ENCODE measurements around the gene MTMR2.

MTMR2 gene

DNA sequence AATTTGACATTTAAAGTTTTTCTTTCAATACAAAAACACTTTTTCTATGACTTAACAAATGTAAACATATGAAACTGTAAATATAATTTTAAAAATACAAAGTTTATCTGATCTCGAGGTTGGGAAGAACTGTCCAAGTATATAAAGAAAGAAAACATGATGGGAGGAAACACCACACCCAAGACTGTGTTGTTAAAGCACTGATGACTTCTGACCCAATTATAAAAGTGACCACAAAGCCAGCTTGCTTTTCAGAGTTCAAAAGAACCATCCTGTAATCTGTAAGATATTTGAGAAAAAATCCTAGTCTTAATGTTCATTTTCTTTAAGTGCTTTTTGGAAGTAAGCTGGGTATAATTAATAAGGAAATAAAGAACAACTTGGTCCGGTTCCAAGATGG lies 118.0 kb downstream of the MTMR2 start:
- DNase-seq: no peak

DNA sequence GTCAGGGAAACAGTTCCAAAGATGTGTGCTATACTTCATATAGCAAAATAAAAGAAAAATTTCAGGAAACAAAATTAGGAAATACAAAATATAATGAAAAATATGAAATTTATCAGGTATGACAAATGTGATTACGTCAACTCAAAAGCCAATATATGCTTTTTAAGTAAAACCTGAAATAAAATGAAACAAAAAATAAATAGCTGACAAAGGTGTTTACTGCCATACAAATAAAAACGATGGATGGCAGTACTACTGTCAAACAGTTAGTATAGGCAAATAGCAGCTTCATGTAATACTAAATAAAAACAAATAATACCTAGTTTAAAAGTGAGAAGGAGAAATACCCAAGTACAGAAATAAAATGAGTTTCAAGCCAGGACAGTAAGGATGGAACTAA lies 119.9 kb downstream of the MTMR2 start:
- no peak for DNase-seq

DNA sequence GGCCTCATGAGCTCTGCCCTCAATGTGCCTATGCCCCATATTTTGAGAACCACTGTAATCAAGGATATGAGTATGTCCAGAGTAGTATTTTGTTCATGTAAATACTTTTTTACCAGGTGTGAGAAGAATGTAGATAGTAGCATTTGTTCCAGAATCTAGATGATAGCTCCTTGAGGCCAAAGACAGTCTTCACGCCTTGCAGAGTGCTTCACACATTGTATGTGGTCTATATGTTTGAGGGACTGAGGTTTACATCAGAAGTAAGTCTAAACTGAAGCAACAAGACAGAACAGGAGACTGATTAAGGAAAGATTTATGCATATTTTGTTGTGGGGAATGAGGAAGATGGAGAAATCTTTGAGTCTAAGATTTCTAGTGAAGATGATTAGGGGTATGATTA lies 121.1 kb downstream of the MTMR2 start:
- no peak for DNase-seq

DNA sequence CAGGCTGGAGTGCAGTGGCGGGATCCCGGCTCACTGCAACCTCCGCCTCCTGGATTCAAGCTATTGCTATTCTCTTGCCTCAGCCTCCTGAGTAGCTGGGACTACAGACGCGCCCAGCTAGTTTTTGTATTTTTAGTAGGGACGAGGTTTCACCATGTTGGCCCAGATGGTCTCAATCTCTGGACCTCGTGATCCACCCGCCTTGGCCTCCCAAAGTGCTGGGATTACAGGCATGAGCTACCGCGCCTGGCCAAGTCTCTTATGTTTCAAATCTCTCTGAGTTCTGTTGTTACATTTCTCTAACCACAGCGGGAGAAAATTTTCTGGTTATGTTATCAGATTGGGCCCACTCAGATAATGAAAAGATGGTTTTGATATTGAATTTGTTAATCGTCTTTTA lies 123.5 kb downstream of the MTMR2 start:
- no peak for DNase-seq

DNA sequence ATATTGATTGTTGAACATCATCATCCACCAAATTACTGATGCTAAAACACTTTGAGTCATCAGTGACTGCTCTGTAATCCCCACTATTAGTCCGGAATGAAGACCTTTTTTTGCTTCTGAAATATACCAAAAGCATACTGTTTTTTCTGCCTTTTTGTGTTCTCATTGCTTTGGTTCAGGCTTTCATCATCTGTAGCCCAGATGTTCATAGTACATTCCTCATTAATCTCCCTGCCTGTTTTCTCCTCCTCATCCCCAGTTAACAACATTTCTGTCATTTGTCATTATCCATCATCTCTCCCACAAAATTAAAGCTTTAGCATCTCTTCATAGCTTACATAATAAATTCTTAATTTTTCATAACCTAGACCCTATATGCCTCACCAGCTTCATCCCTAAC lies 124.4 kb downstream of the MTMR2 start:
- DNase-seq: no peak

DNA sequence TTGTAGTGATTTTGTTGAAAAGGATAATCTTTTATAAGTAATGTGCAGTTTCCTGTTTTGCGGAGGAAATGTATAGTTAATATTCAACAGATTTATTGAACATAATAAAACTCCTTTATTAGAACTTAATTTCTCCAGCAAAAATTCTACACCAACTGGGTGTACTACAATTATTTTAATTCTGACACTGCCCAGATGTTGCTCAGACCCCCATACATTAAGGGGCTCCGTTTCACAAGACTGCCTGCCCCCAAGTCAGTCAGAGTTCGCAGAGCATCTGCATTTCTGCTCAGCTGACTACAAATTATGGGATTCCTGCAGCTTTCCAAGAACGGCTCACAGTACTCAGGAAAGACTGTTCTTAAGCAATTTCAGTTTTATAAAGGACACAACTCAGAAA lies 127.4 kb downstream of the MTMR2 start:
- DNase-seq: no peak

DNA sequence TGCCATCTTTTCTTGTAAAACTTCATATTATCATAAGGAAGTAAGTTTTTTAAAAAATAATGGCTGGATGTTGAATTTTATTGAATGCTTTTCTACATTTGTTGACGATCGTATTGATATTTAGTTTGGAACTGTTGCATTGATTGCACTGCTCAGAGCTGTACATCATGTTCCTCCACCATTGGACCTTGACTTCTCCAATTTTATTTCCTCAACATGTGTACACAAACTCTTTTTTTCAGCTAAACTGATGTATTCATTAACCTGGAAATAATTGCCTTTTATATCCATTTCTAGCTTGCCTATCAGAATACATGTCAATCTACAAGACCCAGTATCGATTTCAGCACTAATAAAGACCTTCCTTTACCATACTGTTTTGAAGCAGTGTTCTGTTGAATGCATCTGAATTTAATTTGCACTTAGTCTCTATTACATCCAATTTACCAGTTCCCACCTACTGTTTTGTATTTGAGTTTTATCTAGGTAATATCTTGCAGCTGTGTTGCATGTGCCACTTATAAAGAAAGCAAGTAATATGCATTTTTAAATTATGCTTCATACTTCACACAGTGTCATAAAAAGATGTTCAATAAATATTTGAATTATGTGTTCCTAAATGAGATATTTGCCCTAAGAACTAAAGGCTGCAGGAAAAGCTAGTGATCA lies 128.1 kb downstream of the MTMR2 start:
- DNase-seq: no peak

DNA sequence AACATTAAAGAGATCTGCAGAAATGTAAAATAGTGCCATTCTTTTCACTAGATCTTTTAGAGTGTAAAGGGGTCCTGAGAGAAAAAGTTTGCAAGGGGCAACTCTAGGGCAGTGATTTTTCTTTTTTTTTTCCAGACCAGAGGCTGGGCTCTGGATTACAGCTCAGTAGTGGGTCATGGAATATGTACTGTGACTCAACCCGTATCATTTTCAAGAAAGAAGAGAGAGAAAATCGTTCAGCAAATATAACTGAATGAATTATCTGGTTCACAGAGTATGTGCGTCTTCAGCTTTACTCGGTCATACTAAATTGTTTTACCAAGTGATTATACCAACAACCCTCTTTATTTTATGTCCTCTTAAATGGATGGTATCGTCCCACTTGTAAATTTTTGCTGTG lies 129.8 kb downstream of the MTMR2 start:
- DNase-seq: no peak

DNA sequence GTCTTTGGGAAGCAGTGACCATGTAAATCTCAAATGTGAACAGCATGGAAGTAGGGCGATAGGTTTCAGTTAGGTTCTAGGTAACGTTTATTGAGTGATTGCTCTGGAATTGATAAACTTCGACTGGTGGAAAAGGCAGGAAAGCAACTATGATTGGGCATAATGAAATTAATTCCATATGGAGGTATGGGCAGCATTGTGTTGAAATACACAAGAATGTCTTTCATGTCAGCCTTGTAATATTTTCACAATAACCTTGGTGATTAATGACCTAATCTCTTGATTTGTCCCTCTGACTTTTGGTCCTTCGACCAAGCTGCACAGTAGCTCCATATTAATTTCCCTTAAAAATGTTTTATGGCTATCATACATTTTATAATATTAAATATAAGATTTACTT lies 130.8 kb downstream of the MTMR2 start:
- no peak for DNase-seq

DNA sequence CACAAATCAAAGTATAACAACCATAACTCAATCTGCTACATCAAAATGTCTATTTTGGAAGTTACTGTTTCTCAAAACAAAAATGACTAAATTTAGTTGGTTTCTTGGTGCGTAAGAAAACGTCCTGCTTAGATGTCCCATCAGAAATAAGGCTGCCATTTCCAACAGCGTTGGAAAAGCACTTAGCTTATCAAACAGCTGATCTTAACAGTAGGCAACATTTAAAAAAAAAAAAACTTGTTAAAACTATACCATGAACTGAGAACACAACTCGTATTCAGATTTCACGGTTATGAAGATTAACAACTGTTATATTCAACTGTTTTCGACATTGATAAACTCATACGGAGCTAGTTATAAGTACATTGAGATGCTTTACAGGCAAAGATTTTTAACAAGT lies 131.2 kb downstream of the MTMR2 start:
- DNase-seq: no peak

DNA sequence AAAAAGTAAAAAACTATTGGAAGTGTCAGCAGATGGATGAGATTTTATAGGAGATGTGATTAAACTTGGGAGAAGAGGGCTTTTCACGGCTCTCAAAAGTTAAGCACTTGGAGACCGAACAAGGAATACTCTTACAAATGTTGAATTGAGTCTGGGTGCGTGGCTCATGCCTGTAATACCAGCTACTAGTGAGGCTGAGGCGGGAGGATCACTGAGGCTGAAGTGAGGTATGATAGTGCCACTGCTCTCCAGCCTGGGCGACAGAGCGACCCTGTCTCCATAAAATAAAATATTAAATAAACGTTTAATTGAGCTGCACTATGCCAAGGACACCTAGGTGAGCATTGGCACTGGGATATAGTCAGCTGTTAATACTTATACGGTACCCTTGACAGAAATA lies 131.7 kb downstream of the MTMR2 start:
- DNase-seq: no peak

DNA sequence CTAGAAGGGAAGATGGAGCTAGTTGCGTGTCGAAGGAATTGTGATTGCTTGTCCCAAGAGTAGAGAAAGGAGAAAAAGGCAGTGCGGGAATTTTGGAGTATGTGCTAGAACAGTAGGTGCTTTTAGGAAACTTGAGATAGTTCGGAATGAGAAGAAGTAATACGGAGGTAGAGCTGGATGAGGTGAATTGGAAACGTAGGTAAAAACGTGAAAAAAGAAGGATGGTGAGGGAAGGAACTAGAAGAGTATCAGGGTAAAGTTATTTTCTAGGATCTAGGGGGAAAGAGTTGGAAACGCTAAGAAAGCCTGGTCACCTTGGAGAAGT lies 132.2 kb downstream of the MTMR2 start:
- no peak for DNase-seq

DNA sequence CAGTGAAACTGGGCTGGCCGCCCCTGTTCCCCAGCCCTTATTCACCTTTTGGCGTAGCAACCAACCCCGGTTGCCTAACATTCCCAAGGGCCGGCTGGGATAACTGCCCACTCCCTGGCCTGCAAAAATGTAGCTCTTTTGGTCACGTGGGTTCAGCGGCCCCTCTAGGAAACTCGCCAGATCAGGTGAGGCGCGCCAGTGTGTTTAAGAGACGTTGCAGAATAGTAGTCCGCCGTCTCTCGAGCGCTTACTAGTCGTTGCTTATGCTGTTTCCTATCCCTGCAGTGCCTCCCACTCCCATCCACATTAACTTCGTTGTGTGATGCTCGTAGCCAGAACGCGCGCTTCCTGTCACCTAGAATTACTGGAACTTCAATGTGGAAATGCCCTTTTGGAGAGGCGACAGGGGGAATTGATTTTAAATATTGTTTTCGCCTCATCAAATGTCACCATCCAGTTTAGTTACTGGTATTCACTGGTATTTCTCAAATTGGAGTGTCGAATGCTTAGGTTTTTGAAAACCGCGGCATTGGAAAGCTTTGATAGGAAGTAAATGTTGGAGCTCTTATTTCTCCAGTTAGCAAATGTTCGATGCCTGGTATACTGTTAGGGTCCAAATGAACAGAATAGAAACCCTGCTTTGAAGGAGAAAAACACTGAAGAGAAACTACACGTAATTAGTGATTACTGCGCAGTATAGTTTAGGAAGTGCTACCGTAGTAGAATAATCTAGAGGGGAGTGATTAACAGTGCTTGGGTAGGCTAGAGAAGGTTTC lies 132.8 kb downstream of the MTMR2 start:
- peak; percentile 59 for DNase-seq

DNA sequence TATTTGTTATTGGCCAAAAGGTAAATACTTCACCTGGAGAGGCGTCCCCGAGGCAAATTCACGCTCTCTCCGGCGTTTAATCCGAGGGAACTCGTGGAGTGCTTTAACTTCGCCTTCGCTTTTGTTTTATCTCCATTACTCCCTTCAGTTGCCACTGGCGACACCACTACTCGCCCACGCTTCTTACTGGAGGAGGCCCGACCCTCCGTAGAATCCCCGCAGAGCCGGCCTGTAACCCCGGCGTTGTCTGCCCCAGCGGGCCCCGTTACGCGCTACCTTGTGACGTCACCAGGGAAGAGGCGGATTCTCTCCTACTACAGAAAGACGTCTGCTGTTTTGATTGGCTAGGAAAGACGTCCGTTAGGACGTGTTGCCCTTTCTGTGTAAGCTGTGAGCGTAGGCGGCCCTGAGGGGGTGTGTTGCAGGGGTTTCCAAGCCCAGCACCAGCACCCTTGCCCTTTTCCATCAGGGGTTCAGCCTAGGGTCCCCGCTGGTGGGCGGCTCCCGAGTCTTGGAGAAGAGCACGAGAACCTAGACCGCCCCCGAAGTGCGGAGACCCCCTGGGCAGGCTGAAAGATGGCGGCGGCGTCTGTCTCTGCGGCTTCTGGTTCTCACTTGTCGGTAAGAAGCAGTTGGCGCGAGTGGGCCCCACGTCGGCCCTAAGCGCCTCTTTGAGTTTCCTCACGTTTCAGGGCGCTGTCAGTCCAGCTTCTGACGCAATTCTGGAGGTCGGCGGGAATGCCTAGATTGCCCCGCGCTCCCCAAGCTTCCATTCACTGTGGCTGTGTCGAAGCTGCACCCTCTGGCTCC lies 133.6 kb downstream of the MTMR2 start, which contains the start of gene CEP57:
CEP57 (plus strand) TSS at position 376 of the 810 bp plus-strand sequence; CDS start at position 577, 201 bp downstream.
- peak; percentile 95 for DNase-seq

DNA sequence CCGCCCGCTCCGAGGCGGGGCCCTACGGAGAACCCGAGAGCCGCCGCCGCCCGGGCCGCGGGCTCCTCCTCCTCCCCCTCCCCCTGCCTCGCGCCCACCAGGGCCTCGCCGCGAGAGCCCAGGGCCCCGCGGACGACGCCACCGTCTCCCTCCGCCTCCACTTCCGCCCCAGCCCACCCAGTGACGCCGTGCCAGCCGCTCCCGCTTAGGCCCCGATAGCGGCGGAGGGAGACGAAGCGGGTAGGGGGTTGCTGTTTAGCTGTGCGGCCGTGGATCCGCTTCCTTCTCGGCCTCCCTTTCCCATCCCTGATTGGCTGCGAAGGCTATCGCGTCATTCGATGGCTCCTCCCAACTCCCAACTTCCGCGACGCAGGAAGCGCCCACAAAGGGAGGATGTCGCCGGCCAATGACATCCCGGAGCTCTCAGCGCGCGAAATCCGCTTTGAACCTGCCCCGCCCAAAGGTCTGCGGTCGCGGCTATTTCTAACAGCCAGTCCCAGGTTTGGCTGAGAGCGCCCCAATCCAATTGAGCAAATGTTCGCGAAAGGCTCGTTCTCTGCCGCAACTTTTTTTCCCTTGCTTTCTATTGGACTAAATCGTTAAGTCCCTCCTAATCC lies 134.3 kb downstream of the MTMR2 start, which contains the start of gene FAM76B:
FAM76B (minus strand) TSS at position 277 of the 617 bp plus-strand sequence. CDS start 304 bp downstream, outside the sequence.
- DNase-seq: peak; percentile 99

DNA sequence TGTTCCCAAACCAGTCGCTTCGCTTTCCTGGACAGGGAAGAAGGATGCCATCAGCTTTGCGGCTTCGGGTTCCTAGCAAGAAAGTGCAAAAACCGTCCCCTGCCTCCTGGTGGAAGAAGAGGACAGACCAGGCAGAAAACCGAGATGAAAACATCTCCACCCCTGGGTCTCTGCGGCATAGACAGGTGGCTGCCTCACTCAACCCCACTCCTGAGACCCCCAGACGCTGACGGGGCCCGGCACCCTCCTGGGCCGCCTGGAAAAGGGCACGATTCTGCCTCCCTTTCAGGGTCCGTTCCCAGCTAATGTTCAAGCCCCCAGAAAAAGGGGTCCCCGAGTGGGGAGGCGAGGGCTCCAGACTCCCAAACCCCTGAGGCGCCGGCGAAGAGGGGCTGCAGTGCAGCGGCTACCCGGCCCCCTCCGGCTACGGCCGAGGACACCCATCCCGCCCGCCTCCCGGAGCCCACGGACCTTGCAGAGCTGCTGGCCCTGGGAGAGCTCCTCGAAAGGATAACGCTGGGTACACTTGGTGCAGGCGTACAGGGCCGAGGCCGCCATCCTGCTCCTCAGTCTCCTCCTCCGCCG lies 134.9 kb downstream of the MTMR2 start:
- DNase-seq: peak; percentile 37

Data from CD4-positive, alpha-beta T cell treated with Interleukin-10 for 1 hour (primary cell).